ENCODE measurements around the gene CCT5.
A peak's percentile ranks its signal among the peaks of the same experiment; 100 is the strongest.

The CCT5 gene

DNA sequence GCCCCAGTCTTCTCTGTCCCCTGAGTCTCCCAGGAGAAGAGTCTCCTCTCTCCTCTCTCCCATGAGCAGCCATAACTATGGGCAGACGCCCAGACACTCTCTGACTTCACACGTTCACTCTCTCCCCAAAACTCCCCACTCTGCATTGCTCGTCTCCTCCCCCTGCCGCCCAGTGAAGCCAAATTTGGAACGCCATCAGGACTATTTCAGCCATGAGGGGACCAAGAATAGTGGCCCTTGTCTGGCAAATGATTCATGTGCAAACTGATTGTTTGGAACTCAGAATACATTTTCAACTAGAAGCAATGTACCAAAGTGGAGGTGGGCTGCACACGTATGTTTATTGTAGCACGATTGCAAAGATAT lies 36.8 kb downstream of the CCT5 start:
- Histone ChIP-seq H3K4me2 (ENCODE audit: low read length) (no peak overlapping the region), H3K27ac (ENCODE audit: low read length) (no peak overlapping the region), H3K9ac (ENCODE audit: low read length) (no peak overlapping the region), H3K36me3 (replicated peaks; ENCODE audit: low read depth, low read length) (no peaks in the 10 kb centered on the region), H3K79me2 (ENCODE audit: low read length) (no peaks in the 10 kb centered on the region), H3K4me3 (ENCODE audit: low read length) (no peak overlapping the region), H3K9me3 (ENCODE audit: insufficient read depth, low read length) (no peaks in the 10 kb centered on the region), H4K20me1 (ENCODE audit: insufficient read depth, low read length) (no peaks in the 10 kb centered on the region), H2AFZ (ENCODE audit: low read depth, low read length) (no peak overlapping the region), H3K27me3 (ENCODE audit: low read depth, low read length) (no peaks in the 10 kb centered on the region), H3K4me1 (ENCODE audit: low read length) (peaks cover 22% of the 10 kb centered on the region)
- no peak for TF ChIP-seq EZH2phosphoT487 (IDR thresholded peaks at IDR 0.05; ENCODE audit: low read depth)

DNA sequence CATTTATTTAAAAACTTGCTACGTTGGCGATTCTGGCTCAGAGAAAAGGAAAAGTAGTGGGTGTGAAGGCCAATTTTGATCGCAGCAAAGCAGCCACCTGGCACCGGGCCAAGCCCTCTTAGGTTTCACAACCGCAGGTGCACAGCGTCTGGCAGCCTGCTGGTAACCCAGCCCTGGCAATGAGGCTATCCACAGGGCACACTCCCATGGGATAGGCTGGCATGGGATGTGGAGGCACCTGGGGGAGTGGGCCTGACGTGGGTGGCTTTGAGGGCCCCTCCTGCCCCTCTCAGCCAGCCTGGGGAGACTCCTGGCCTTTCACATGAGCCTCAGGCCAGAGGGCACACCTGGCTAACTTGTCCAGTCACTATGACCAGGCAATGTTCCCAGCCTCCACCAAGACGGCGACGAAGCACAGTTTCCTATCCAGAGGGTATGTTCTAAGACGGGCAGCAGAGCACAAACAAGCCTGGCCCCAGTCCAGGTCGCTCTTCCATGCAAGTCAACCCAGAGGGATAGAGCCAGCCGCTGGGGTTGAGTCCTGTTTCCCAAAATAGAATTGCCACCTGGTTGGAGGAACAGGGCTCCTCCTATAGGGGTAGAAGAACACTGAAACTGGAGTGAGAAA lies 38.6 kb downstream of the CCT5 start:
- Histone ChIP-seq H3K36me3 (replicated peaks; ENCODE audit: low read depth, low read length) (no peaks in the 10 kb centered on the region), H3K9ac (ENCODE audit: low read length) (no peak overlapping the region), H3K79me2 (ENCODE audit: low read length) (no peaks in the 10 kb centered on the region), H3K27me3 (ENCODE audit: low read depth, low read length) (peaks cover 5% of the 10 kb centered on the region; the same call in 1 of the 2 replicates), H4K20me1 (ENCODE audit: insufficient read depth, low read length) (no peaks in the 10 kb centered on the region), H3K4me2 (ENCODE audit: low read length) (peak overlapping the region; percentile 65), H3K4me1 (ENCODE audit: low read length) (peaks cover 20% of the 10 kb centered on the region), H3K9me3 (ENCODE audit: insufficient read depth, low read length) (no peaks in the 10 kb centered on the region), H3K27ac (ENCODE audit: low read length) (no peak overlapping the region), H2AFZ (ENCODE audit: low read depth, low read length) (no peak overlapping the region), H3K4me3 (ENCODE audit: low read length) (no peak overlapping the region)
- no peak for TF ChIP-seq EZH2phosphoT487 (IDR thresholded peaks at IDR 0.05; ENCODE audit: low read depth)
- TF ChIP-seq, protein P1, sequence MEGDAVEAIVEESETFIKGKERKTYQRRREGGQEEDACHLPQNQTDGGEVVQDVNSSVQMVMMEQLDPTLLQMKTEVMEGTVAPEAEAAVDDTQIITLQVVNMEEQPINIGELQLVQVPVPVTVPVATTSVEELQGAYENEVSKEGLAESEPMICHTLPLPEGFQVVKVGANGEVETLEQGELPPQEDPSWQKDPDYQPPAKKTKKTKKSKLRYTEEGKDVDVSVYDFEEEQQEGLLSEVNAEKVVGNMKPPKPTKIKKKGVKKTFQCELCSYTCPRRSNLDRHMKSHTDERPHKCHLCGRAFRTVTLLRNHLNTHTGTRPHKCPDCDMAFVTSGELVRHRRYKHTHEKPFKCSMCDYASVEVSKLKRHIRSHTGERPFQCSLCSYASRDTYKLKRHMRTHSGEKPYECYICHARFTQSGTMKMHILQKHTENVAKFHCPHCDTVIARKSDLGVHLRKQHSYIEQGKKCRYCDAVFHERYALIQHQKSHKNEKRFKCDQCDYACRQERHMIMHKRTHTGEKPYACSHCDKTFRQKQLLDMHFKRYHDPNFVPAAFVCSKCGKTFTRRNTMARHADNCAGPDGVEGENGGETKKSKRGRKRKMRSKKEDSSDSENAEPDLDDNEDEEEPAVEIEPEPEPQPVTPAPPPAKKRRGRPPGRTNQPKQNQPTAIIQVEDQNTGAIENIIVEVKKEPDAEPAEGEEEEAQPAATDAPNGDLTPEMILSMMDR (IDR thresholded peaks at IDR 0.05; ENCODE audit: low read depth, low read length) = no peak

DNA sequence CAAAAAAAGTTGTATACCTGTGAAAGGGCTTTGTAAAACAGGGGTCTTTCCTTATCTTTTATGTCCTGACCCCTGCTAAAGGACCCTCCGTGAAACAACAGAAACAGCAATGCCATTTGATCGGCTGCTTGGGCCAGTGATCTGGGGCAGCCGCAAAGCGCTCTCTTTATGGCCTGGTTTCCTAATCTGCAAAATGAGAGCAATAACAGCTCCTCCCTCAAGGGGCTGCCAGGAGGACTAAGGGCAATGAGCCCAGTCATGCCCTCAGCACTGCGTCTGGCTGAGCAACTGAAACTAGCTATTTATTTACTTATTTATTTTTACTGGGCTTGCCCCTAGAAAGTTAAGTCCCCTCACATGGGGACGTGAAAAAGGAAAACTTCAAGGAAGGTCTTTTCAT lies 39.3 kb downstream of the CCT5 start:
- no peak overlapping the region for H3K4me2 ChIP-seq (ENCODE audit: low read length)
- H2AFZ ChIP-seq (ENCODE audit: low read depth, low read length) = no peak overlapping the region
- no peak overlapping the region for H3K27ac ChIP-seq (ENCODE audit: low read length)
- no peaks in the 10 kb centered on the region for H3K79me2 ChIP-seq (ENCODE audit: low read length)
- no peaks in the 10 kb centered on the region for H3K36me3 ChIP-seq (replicated peaks; ENCODE audit: low read depth, low read length)
- TF ChIP-seq EZH2phosphoT487 (IDR thresholded peaks at IDR 0.05; ENCODE audit: low read depth) = no peak
- TF ChIP-seq, protein P1 (IDR thresholded peaks at IDR 0.05; ENCODE audit: low read depth, low read length) = no peak
- H4K20me1 ChIP-seq (ENCODE audit: insufficient read depth, low read length) = no peaks in the 10 kb centered on the region
- peaks cover 6% of the 10 kb centered on the region; the same call in 1 of the 2 replicates for H3K27me3 ChIP-seq (ENCODE audit: low read depth, low read length)
- H3K9ac ChIP-seq (ENCODE audit: low read length) = no peak overlapping the region
- H3K9me3 ChIP-seq (ENCODE audit: insufficient read depth, low read length) = no peaks in the 10 kb centered on the region
- peaks cover 14% of the 10 kb centered on the region for H3K4me1 ChIP-seq (ENCODE audit: low read length)
- H3K4me3 ChIP-seq (ENCODE audit: low read length) = no peak overlapping the region

DNA sequence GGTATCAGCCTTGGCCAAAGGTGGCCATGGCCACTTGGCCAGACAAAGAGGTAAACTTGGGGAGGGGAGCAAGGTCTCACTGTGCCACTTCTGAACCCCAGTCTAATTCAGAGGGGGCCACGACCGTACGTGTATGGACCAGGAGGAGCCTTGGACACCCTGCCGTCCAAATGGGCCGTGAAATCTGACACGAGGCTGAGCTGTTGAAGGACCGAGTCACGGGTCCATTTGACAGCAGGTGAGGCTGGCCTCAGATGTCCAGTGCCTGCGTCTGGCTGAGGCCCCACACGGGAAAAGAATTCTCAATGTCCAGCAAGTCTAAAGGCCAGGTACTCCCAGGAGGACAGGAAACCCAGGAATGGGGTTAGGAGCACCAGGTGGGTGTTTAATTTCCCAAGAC lies 39.9 kb downstream of the CCT5 start:
- Histone ChIP-seq H3K4me2 (ENCODE audit: low read length) (no peak overlapping the region), H3K4me3 (ENCODE audit: low read length) (no peak overlapping the region), H3K36me3 (replicated peaks; ENCODE audit: low read depth, low read length) (no peaks in the 10 kb centered on the region), H3K27ac (ENCODE audit: low read length) (no peak overlapping the region), H4K20me1 (ENCODE audit: insufficient read depth, low read length) (no peaks in the 10 kb centered on the region), H3K4me1 (ENCODE audit: low read length) (peaks cover 11% of the 10 kb centered on the region), H3K9me3 (ENCODE audit: insufficient read depth, low read length) (no peaks in the 10 kb centered on the region), H3K27me3 (ENCODE audit: low read depth, low read length) (peaks cover 6% of the 10 kb centered on the region; the same call in 1 of the 2 replicates), H2AFZ (ENCODE audit: low read depth, low read length) (no peak overlapping the region), H3K79me2 (ENCODE audit: low read length) (no peaks in the 10 kb centered on the region), H3K9ac (ENCODE audit: low read length) (no peak overlapping the region)
- TF ChIP-seq, protein P1 (IDR thresholded peaks at IDR 0.05; ENCODE audit: low read depth, low read length) = no peak

All from OCI-LY3 (cell line).